ENCODE results near the gene PEX11A.
"Not testable (repeated sequence)": the region's sequence is repeated elsewhere in the genome, so short reads cannot be mapped to it uniquely, and the experiment has no call there.

The PEX11A gene, protein sequence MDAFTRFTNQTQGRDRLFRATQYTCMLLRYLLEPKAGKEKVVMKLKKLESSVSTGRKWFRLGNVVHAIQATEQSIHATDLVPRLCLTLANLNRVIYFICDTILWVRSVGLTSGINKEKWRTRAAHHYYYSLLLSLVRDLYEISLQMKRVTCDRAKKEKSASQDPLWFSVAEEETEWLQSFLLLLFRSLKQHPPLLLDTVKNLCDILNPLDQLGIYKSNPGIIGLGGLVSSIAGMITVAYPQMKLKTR

GRCh38 chr15:89690276-89691218, at the start of gene PEX11A, which contains the start of gene WDR93:
PEX11A (minus strand) TSS chr15:89690754; CDS start chr15:89690632, 122 bp downstream.
WDR93 (plus strand) TSS chr15:89690811; CDS start chr15:89701747, 10,936 bp downstream.
- DNase-seq (ENCODE audit: low spot score): peak; percentile 87

DNA sequence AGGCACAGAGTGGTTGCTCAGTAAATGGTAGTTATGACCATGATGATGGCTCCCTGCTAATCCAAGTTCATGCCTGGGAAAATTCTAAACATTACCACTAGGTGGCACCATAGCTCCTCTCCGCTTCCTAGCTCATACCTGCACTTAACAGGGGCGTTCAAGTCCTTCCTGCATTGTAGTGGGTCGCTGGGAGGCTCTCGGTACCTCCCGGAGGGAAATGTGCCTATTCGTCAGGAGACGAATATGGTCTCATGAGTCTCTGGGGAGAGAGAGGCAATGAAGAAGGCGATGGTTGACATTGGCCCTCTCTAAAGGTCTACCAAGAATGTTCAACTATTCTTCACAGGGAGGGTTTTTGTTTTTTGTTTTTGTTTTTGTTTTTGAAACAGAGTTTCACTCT, 49.6 kb upstream of the PEX11A start:
- DNase-seq (ENCODE audit: low spot score): peak; percentile 62

GRCh38 chr15:89735773-89736172, 45.2 kb upstream of the PEX11A start:
- no peak for DNase-seq (ENCODE audit: low spot score)

- DNase-seq (ENCODE audit: low spot score): no peak
Observed at GRCh38 chr15:89732451-89733172, 42.1 kb upstream of the PEX11A start.

GRCh38 chr15:89731275-89731674, 40.7 kb upstream of the PEX11A start:
- no peak for DNase-seq (ENCODE audit: low spot score)

DNA sequence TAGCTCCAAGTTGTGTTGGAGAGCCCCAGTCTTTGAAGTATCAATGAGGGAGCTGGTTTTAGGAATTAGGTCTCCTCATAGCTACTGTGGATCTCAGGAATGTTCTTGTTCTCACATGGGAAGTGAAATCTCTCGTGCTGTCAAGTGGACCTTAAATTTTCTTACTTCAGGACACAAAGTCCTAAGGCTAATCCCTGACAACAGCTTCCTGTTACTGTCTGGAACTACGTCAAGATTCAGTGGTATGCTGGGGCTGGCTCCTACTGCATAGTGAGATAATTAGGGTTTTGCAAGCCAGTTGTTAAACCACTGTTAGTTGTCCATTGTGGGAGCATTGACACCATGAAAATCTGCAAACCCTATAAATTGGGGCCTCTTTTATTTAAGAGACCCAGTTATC, 37.7 kb upstream of the PEX11A start:
- no peak for DNase-seq (ENCODE audit: low spot score)

GRCh38 chr15:89725064-89725463, 34.5 kb upstream of the PEX11A start:
- DNase-seq (ENCODE audit: low spot score): no peak

DNA sequence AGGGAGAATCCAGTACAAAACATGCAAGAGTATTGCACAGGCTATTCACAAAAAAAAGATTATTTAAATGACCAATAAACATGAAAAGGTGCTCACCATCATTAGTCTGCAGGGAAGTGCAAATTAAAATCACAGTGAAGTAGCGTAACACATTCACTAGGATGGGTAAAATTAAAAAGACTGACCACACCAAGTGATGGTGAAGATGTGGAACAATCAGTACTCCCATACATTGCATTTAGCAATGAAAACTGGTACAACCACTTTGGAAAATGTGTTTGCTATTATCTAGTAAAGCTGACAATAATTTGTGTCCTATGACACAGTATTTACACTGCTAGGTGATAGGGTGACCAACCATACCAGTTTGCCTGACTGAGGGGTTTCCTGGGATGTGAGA, 34.1 kb upstream of the PEX11A start:
- DNase-seq (ENCODE audit: low spot score): no peak

DNA sequence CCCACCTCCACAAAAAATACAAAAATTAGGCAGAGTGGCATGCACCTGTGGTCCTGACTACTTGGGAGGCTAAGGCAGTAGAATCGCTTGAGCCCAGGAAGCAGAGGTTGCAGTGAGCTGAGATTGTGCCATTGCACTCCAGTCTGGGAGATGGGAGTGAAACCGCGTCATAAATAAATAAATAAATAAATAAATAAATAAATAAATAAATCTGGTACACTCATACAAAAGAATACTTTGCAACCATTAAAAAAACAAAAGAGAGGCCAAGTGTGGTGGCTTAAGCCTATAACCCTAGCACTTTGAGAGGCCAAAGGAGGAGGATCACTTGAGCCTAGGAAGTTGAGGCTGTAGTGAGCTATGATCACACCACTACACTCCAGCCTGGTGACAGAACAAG, 32.5 kb upstream of the PEX11A start:
- DNase-seq (ENCODE audit: low spot score): no peak

- DNase-seq (ENCODE audit: low spot score): no peak
Observed at GRCh38 chr15:89714775-89715174, 24.2 kb upstream of the PEX11A start.

DNA sequence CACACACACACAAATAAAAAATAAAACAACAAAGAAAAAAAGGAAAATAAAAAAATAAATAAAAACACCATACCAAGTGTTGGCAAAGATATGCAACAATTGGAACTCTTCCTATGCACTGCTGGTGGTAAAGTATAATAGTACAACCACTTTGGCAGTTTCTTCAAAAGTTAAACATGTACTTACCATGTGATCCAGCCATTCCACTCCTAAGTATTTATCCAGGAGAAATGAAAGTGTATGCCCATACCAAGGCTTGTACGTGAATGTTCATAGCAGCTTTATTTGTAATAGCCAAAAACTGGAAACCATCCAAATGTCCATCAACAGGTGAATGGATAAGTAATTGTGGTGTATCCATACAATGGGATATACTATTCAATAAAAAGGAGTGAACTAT, 17.0 kb upstream of the PEX11A start:
- no peak for DNase-seq (ENCODE audit: low spot score)

DNA sequence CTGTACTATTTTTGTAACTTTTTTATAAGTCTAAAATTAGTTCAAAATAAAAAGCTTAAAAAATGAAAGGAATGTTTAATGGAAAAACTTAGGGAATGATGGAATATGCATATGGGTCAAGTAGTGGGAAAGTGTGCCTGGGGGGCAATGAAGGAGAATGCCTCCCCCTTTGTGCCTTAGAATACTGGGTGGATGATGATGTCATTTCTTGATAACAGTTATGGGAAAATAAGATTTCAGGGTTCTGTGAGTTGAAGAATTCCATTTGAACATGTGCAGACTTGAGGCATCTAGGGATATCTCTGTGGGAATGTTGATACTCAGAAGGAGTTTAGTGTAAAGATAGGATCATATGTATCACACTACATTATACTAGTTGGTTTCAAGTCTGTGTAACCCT, 13.9 kb upstream of the PEX11A start:
- DNase-seq (ENCODE audit: low spot score): no peak

GRCh38 chr15:89695198-89695597, 4.6 kb upstream of the PEX11A start:
- DNase-seq (ENCODE audit: low spot score): no peak

GRCh38 chr15:89693696-89694095, 3.1 kb upstream of the PEX11A start:
- no peak for DNase-seq (ENCODE audit: low spot score)

DNA sequence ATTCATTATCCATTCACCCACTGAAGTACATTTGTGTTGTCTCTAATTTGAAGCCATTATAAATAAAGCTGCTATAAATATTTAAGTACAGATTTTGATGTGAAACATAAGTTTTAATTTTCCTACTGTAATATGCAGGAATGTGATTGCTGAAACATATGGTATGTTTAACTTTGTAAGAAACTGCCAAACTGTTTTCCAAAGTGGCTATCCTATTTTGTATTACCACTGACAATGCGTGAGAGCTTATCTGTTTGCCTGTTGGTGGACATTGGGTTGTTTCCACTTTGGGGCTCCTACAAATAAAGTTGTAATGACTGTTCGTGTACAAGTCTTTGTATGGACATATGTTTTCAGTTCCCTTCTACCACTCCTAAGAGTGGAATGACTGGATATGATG, 2.5 kb upstream of the PEX11A start:
- DNase-seq (ENCODE audit: low spot score): no peak

DNA sequence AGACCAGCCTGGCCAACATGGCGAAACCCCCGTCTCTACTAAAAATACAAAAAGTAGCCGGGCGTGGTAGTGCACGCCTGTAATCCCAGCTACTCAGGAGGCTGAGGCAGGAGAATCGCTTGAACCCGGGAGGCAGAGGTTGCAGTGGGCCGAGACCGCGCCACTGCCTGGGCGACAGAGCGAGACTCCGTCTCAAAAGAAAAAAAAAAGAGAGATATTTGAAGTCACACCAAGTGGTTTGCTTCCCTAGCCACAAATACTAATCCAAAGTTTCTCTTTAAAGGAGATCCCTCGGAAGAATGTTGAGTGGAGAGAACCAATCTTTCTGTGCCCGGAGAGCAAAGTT, 651 bp downstream of the PEX11A start:
- DNase-seq (ENCODE audit: low spot score): not testable (repeated sequence)

- DNase-seq (ENCODE audit: low spot score): no peak
Observed at GRCh38 chr15:89686522-89686921, 4.0 kb downstream of the PEX11A start.

DNA sequence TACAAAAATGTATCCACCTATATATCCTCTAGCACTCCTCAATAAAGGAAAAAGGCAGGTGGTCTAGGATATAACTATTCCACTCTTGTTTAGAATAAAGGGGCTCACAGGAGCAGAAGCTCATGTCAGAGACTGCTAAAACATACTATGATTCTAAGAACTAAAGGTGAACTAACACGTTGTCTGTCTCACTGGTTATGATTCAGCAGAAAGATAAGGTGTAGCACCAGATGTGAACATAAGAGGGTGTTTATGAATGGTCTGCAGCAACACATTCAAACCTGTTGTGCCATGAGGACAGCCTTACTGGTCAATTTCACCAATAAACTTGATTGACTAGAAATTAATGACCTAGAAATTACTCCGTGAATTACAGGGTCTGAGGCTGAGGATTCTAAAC, 4.6 kb downstream of the PEX11A start:
- no peak for DNase-seq (ENCODE audit: low spot score)

DNA sequence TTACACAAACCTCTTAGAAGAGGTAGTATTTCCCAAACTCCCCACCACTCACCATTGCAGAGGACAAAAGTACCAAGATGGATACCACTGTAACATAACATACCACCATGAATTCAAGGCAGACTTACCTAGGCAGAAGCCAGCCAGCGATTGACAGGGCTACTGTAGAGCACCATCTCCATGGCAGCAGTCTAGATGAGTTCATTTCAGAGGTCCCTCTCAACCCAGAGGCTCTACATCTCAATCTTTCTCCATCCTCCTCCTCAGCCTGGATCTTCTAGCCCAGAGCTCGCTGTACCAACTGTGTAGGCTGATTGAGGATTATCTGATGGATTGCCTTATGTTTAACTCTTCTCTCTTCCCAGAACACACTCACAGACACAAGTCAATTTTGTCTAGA, 9.4 kb downstream of the PEX11A start:
- DNase-seq (ENCODE audit: low spot score): no peak

DNA sequence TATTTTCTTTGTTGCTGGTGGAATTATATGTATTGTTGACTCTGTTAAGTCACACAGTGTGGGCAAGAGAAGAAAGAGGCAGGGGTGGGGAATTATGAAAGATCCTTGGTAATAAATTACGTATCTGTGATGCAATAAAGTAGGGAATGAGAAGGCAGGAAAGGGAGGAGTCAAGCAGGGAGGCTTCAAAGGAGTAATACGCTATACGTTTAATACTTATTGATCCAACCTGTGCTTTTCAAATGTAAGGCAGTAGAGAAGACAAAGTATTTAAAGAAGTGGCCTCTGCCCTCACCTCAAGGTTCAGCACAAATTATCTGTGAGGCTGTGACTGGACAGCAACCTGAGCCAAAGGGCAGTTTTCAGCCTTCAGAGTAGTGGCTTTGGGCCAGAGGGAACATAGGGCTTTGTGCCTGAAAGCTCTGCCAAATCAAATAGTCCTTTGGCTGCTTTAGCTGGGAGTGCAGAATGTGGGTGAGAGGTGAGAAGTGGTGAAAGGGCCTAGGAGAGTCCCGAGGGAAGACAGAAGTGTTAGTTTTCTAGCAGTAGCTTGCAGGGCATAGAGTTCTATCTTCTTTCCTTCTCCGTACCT, 10.2 kb downstream of the PEX11A start:
- no peak for DNase-seq (ENCODE audit: low spot score)

DNA sequence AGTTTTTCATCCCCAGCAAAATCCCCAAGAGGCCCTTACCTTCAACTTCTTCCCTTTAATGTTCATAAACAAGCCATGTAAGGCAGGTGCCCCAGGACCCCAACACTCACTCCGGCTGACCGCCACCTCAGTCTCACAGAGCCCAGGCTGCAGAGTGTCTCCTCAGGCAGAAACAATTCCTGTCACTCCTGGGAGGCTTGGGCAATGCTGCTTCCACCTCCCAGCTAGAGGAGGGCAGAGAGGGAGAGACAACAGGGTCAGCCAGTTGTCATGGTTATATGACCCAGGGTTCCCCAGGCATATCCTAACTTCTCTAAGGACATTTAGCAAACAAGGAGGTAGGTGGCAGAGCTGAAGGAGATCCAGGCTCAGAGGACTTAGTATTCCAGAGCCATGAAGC, 11.3 kb downstream of the PEX11A start, which contains the start of gene PLIN1:
Gene PLIN1 (minus strand): TSS at position 156 of the 400 bp plus-strand sequence. CDS start 1,878 bp downstream, outside the sequence.
- no peak for DNase-seq (ENCODE audit: low spot score)

DNA sequence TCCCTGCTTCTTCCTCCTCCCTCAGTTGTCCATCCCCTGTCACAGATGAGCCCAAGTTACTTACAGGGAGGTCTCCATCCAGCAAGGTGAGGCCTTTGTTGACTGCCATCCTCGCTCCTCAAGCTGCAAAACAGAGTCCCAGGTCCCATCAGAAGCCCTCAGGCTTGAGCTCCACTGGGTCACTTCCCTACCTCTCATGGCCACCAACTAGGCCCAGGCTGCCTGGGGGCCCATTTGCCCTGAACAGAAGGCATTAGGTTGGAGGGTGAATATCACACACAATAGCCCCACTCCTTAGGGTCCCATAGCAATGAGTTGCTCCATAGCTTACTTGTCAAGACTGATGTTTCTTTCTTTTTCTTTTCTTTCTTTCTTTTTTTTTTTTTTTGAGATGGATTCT, 13.2 kb downstream of the PEX11A start:
- DNase-seq (ENCODE audit: low spot score): no peak

Measured in ecto neural progenitor cell (in vitro differentiated cells).